ENCODE results near the gene CXorf58. TPM values are rescaled to one million over a fixed set of nuclear protein-coding genes. Genes with fewer than 3 reads are reported as not detected.

Gene CXorf58
- total and polyA plus RNA-seq, 2 of the 8 experiments (the other 6 are each of a cell fraction or from before 2014, with no cell fraction given), result 0.05 TPM; not detected in 1

GRCh38 chrX:23982891-23983290 is 75.1 kb downstream of the CXorf58 start:
- Histone ChIP-seq H4K5ac (ENCODE audit: insufficient read length, low read depth, low read length) (no peak overlapping the region), H2AFZ (ENCODE audit: low read length) (no peak overlapping the region), H2BK15ac (ENCODE audit: low read length) (no peak overlapping the region), H4K91ac (replicated peaks; ENCODE audit: insufficient read length, low read length) (no peak overlapping the region), H3K4ac (replicated peaks; ENCODE audit: insufficient read length, low read depth, low read length) (no peak overlapping the region), H3K79me2 (ENCODE audit: control insufficient read depth in 1 of 2, insufficient read depth in 2 of 2, low read length in 2 of 2) (no peaks in the 10 kb centered on the region), H3K14ac (ENCODE audit: insufficient read length) (no peak overlapping the region), H3K23me2 (ENCODE audit: low read depth, low read length) (no peaks in the 10 kb centered on the region), H3K56ac (replicated peaks; ENCODE audit: insufficient read length, low read depth, low read length) (no peak overlapping the region), H3K27me3 (replicated peaks in 1 of 4; ENCODE audit: control insufficient read depth in 3 of 4, extremely low read depth in 1 of 4, insufficient read depth in 3 of 4, low read length in 3 of 4) (no peaks in the 10 kb centered on the region), H3K23ac (ENCODE audit: insufficient read length) (no peak overlapping the region), H4K20me1 (replicated peaks in 1 of 2; ENCODE audit: control insufficient read depth in 1 of 2, insufficient read depth in 2 of 2, low read length in 2 of 2) (no peaks in the 10 kb centered on the region), H2BK5ac (ENCODE audit: low read depth, low read length) (no peak overlapping the region), H4K8ac (ENCODE audit: extremely low read depth, insufficient read depth, low read length) (no peak overlapping the region), H3K4me3 (ENCODE audit: extremely low read depth in 1 of 4, insufficient read depth in 2 of 4, low read depth in 3 of 4, low read length in 4 of 4) (no peak overlapping the region), H3K36me3 (ENCODE audit: control insufficient read depth in 2 of 4, insufficient read depth in 4 of 4, low read length in 3 of 4) (peaks cover 0 to 9% (median 3%) of the 10 kb centered on the region in 4 experiments; a peak in 6 of 8 replicates), H3K4me1 (replicated peaks in 1 of 4; ENCODE audit: control insufficient read depth in 3 of 4, insufficient read depth in 4 of 4, low read length in 3 of 4) (peaks cover 0 to 7% (median 4%) of the 10 kb centered on the region in 4 experiments; a peak in 4 of 7 replicates), H2BK120ac (replicated peaks; ENCODE audit: low read depth, low read length) (no peak overlapping the region), H3K9me3 (ENCODE audit: insufficient read depth in 2 of 2, low read depth in 1 of 2, low read length in 1 of 2) (no peaks in the 10 kb centered on the region), H2AK5ac (ENCODE audit: low read depth, low read length) (no peak overlapping the region), H3K27ac (ENCODE audit: low read depth, low read length) (no peak overlapping the region), H2BK12ac (ENCODE audit: low read depth, low read length) (no peak overlapping the region), H2BK20ac (ENCODE audit: low read length) (no peak overlapping the region), H3K79me1 (ENCODE audit: low read depth, low read length) (no peaks in the 10 kb centered on the region; the same call in 1 of the 2 replicates), H3K18ac (ENCODE audit: extremely low read depth, low read length) (no peak overlapping the region), H3K4me2 (ENCODE audit: insufficient read depth in 1 of 2, low read depth in 2 of 2, low read length in 2 of 2) (no peak overlapping the region), H3K9ac (replicated peaks in 1 of 4; ENCODE audit: extremely low read depth in 1 of 4, low read depth in 3 of 4, low read length in 3 of 4) (no peak overlapping the region)
- no peak for TF ChIP-seq USF2 (IDR thresholded peaks at IDR 0.05; ENCODE audit: low read length)
- TF ChIP-seq SIX5 (IDR thresholded peaks at IDR 0.05; ENCODE audit: low read depth, low read length), result no peak
- no peak for TF ChIP-seq SP1 (IDR thresholded peaks at IDR 0.05; ENCODE audit: low read depth, low read length)
- no peak for TF ChIP-seq SIN3A (conservative IDR thresholded peaks at IDR 0.05 in 1 of 2, IDR thresholded peaks at IDR 0.05 in 1 of 2; ENCODE audit: low read depth in 1 of 2, low read length in 2 of 2)
- no peak for TF ChIP-seq CEBPB (IDR thresholded peaks at IDR 0.05; ENCODE audit: low read depth, low read length)
- TF ChIP-seq TEAD4 (IDR thresholded peaks at IDR 0.05; ENCODE audit: low read depth, low read length), result no peak
- 100% methylated on average over 1 of the region's 1 CpG; no CpG with 5 or more reads in 1 of the 2 experiments for WGBS, 2 experiments (ENCODE audit: extremely low coverage in 1 of 2, insufficient coverage in 1 of 2, insufficient read length in 1 of 2, insufficient replicate concordance in 2 of 2, low coverage in 1 of 2, low lambda C conversion rate in 2 of 2, missing lambda C conversion rate in 1 of 2)
- CTCF ChIA-PET (ENCODE audit: partially characterized antibody), result interaction anchor here (0.6 kb wide), 1 partner anchor 257 kb away, joined by 4 read pairs; no protein-coding TSS in a partner anchor
- no peak for FAIRE-seq
- POLR2A ChIA-PET (ENCODE audit: partially characterized antibody), result interaction anchor here (1.0 to 1.2 kb wide), 2 partner anchors 14 to 30 kb away, joined by 3 read pairs; no protein-coding TSS in a partner anchor
- DNase-seq (ENCODE audit: low read depth in 1 of 2, low spot score in 2 of 2), result no peak
